HL-60 (cell line): ENCODE measurements around the gene OSBPL5.

ENCODE experiments used
- POLR2AphosphoS5 ChIP-seq: IDR thresholded peaks from 2 replicates; pipeline ENCODE4 v1.6.1; 2012; ENCODE audit warnings: low read depth
- TF ChIP-seq, protein P1 (sequence below): IDR thresholded peaks from one replicate; pipeline ENCODE4 v1.5.1; 2011; ENCODE audit warnings: low read length, control low read depth, inconsistent platforms; ENCODE audit not compliant: insufficient read depth
- TF ChIP-seq, protein P2 (sequence below): IDR thresholded peaks from 2 replicates; pipeline ENCODE4 v1.6.1; 2012; ENCODE audit warnings: low read depth; ENCODE audit not compliant: insufficient replicate concordance

DNA sequence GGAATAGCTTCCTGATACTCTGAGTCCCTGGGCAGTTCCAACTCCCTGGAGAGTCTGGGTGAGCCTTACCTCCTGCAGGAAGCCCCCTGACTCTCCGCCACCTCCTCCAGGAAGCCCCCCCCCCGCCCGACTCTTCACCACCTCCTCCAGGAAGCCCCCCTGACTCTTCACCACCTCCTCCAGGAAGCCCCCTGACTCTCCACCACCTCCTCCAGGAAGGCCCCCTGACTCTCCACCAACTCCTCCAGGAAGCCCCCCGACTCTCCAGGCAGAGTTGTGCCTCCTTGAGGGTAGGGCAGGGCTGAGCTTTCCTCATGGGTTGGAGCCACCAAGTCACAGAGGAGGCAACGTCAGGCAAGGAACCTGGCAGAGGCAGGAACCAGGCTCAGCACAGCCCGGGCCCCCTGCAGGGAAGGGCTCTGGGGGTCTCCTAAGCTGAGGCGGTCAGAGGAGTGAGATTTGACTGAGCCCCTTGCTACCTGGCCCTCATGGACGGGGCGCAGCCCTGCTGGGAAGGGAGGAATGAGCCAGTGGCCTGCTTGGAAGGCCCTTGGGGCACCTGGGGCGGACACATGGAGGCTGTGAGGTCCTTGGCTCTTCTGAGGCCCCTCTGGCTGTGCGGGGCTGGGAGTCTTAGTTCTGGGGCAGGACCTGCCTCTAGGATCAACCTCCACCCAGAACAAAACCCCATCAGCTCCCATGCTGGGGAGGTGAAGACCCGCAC lies 35.4 kb upstream of the OSBPL5 start:
- TF ChIP-seq, protein P1, sequence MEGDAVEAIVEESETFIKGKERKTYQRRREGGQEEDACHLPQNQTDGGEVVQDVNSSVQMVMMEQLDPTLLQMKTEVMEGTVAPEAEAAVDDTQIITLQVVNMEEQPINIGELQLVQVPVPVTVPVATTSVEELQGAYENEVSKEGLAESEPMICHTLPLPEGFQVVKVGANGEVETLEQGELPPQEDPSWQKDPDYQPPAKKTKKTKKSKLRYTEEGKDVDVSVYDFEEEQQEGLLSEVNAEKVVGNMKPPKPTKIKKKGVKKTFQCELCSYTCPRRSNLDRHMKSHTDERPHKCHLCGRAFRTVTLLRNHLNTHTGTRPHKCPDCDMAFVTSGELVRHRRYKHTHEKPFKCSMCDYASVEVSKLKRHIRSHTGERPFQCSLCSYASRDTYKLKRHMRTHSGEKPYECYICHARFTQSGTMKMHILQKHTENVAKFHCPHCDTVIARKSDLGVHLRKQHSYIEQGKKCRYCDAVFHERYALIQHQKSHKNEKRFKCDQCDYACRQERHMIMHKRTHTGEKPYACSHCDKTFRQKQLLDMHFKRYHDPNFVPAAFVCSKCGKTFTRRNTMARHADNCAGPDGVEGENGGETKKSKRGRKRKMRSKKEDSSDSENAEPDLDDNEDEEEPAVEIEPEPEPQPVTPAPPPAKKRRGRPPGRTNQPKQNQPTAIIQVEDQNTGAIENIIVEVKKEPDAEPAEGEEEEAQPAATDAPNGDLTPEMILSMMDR = no peak
- TF ChIP-seq POLR2AphosphoS5 = no peak
- TF ChIP-seq, protein P2, sequence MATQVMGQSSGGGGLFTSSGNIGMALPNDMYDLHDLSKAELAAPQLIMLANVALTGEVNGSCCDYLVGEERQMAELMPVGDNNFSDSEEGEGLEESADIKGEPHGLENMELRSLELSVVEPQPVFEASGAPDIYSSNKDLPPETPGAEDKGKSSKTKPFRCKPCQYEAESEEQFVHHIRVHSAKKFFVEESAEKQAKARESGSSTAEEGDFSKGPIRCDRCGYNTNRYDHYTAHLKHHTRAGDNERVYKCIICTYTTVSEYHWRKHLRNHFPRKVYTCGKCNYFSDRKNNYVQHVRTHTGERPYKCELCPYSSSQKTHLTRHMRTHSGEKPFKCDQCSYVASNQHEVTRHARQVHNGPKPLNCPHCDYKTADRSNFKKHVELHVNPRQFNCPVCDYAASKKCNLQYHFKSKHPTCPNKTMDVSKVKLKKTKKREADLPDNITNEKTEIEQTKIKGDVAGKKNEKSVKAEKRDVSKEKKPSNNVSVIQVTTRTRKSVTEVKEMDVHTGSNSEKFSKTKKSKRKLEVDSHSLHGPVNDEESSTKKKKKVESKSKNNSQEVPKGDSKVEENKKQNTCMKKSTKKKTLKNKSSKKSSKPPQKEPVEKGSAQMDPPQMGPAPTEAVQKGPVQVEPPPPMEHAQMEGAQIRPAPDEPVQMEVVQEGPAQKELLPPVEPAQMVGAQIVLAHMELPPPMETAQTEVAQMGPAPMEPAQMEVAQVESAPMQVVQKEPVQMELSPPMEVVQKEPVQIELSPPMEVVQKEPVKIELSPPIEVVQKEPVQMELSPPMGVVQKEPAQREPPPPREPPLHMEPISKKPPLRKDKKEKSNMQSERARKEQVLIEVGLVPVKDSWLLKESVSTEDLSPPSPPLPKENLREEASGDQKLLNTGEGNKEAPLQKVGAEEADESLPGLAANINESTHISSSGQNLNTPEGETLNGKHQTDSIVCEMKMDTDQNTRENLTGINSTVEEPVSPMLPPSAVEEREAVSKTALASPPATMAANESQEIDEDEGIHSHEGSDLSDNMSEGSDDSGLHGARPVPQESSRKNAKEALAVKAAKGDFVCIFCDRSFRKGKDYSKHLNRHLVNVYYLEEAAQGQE = no peak
